Pancreas (tissue), 10 donors: ENCODE data around the gene PPID. TPM values are rescaled to one million over a fixed set of nuclear protein-coding genes. Genes with fewer than 3 reads are reported as not detected.
A peak's percentile ranks its signal among the peaks of the same experiment; 100 is the strongest.
"Not testable (repeated sequence)": the region's sequence is repeated elsewhere in the genome, so short reads cannot be mapped to it uniquely, and the experiment has no call there.

ENCODE experiments used
- ATAC-seq, 4 donors: fragments of 200-7000 bp; cut with Tn5 transposase; one replicate each; pipeline versions ENCODE4 v1.8.0 to v1.9.1; 2020; ENCODE audit warnings: mild to moderate bottlenecking in 4 of 4, moderate library complexity in 4 of 4
- DNase-seq, 6 donors: peaks; one replicate each; pipeline ENCODE4 v3.0.0-alpha.2; 2020
- FAIRE-seq: peaks from 2 replicates; lab custom pipeline; 2012; peaks lifted over from hg19 to GRCh38; lab: Jason Lieb, UNC
- H3K27ac ChIP-seq, 4 donors: fragments of 200-600 bp; sonication (generic); 1 replicate in 3 of 4; 2 replicates in 1 of 4; pipeline versions ENCODE4 v1.5.0 to v1.8.0; 2020
- H3K27me3 ChIP-seq, 4 donors: fragments of 200-600 bp; one replicate each; pipeline ENCODE4 v1.8.0; 2021
- H3K36me3 ChIP-seq, 3 donors: fragments of 200-600 bp; sonication (generic) in 1 of 3; one replicate each; pipeline versions ENCODE4 v1.5.0 to v1.8.0; 2020 to 2021
- H3K4me1 ChIP-seq, 3 donors: fragments of 200-600 bp; one replicate each; pipeline ENCODE4 v1.8.0; 2021
- H3K4me3 ChIP-seq, 4 donors: fragments of 200-600 bp; sonication (generic) in 2 of 4; one replicate each; pipeline versions ENCODE4 v1.5.0 to v1.8.0; 2020 to 2021
- H3K9me3 ChIP-seq, 4 donors: fragments of 200-600 bp; one replicate each; pipeline ENCODE4 v1.8.0; 2021
- WGBS, 2 donors: extraction: QIAGEN DNeasy Blood & Tissue Kit; methylation state at CpG; one replicate each; pipeline ENCODE4 v1.1.7; 2013; 5-methylcytosine and 5-hydroxymethylcytosine counted together
- intact Hi-C, 3 donors: fragments of 100-400 bp; cut with DNase I; formaldehyde crosslinking; loops; one replicate each; pipeline versions ENCODE4 v1.11.1 to v1.14.2; 2022
- polyA plus RNA-seq, 2 donors: library from polyadenylated mRNA; stranded (reverse); fragments of 200-250 nt; gene quantifications; one replicate each; pipeline ENCODE4 v1.2.3, GENCODE V29; 2013
- total RNA-seq, 6 donors: library from RNA; stranded (reverse); fragmentation: NEBNext Ultra II Directional in 4 of 6; extraction: Animal tissue kit (Norgen Biotek cat#: 25700) in 4 of 6; gene quantifications; one replicate each; pipeline versions ENCODE4 v1.2.1 to v1.2.4, GENCODE V29; 2021 to 2023
- TF ChIP-seq, protein P1 (sequence below), 4 donors: fragments of 200-600 bp; sonication (generic) in 3 of 4; IDR thresholded peaks; one replicate each; pipeline versions ENCODE4 v1.5.0 to v1.8.0; 2021; ENCODE audit warnings: antibody characterized with exemption in 4 of 4
- donor health status: healthy with polysubstance abuse.
- donor health status: DM: no; HTN: no; CAD: no; lungs with moderate emphysema.
- donor health status: DM: no; HTN: no; CAD: no.
- donor health status: control.
- donor health status: control.
- donor health status: Bipolar disorder and iron deficiency.
- donor health status: DM: yes; HTN: yes; CAD: no.
- donor health status: DM: no; HTN: no; CAD: no.
- donor health status: DM: no; HTN: no; CAD: no.
- donor health status: DM: yes; HTN: yes; CAD: no.

The PPID gene
- total and polyA plus RNA-seq, 8 donors = 5.6 to 14.5 (median 8.3) TPM

- no peaks in the 10 kb centered on the region for H3K36me3 ChIP-seq
- H3K27ac ChIP-seq = peak overlapping the region; percentile 92 to 98 (median 96)
- TF ChIP-seq, protein P1, sequence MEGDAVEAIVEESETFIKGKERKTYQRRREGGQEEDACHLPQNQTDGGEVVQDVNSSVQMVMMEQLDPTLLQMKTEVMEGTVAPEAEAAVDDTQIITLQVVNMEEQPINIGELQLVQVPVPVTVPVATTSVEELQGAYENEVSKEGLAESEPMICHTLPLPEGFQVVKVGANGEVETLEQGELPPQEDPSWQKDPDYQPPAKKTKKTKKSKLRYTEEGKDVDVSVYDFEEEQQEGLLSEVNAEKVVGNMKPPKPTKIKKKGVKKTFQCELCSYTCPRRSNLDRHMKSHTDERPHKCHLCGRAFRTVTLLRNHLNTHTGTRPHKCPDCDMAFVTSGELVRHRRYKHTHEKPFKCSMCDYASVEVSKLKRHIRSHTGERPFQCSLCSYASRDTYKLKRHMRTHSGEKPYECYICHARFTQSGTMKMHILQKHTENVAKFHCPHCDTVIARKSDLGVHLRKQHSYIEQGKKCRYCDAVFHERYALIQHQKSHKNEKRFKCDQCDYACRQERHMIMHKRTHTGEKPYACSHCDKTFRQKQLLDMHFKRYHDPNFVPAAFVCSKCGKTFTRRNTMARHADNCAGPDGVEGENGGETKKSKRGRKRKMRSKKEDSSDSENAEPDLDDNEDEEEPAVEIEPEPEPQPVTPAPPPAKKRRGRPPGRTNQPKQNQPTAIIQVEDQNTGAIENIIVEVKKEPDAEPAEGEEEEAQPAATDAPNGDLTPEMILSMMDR (IDR thresholded peaks at IDR 0.05) = no peak
- intact Hi-C loops = no loop called here
- FAIRE-seq (no peak), DNase-seq (peak; percentile 67 to 85 (median 72)), ATAC-seq (peak; percentile 20 to 37 (median 24))
- WGBS, 2 donors = 1% methylated on average over 35 of the region's 35 CpGs
- H3K9me3 ChIP-seq = no peaks in the 10 kb centered on the region
- peaks cover 0 to 9% (median 0%) of the 10 kb centered on the region in 3 donors for H3K4me1 ChIP-seq
- peak overlapping the region; percentile 65 to 92 (median 70) for H3K4me3 ChIP-seq
- no peaks in the 10 kb centered on the region for H3K27me3 ChIP-seq
Measured at GRCh38 chr4:158670975-158671664, 52.1 kb downstream of the PPID start.

GRCh38 chr4:158669310-158669709 is 53.9 kb downstream of the PPID start:
- Histone ChIP-seq H3K36me3 (no peaks in the 10 kb centered on the region), H3K27ac (no peak overlapping the region), H3K4me3 (no peak overlapping the region), H3K27me3 (no peaks in the 10 kb centered on the region), H3K4me1 (peaks cover 0 to 9% (median 0%) of the 10 kb centered on the region in 3 donors), H3K9me3 (no peaks in the 10 kb centered on the region)
- DNase-seq (no peak), ATAC-seq (no peak), FAIRE-seq (no peak)
- TF ChIP-seq, protein P1 (IDR thresholded peaks at IDR 0.05) = no peak
- 87 to 89% methylated on average over 7 of the region's 7 CpGs for WGBS, 2 donors
- intact Hi-C loops = no loop called here

GRCh38 chr4:158667651-158668198 is 55.5 kb downstream of the PPID start:
- 83 to 86% methylated on average over 3 of the region's 3 CpGs for WGBS, 2 donors
- no peak overlapping the region for H3K4me3 ChIP-seq
- no peaks in the 10 kb centered on the region for H3K36me3 ChIP-seq
- TF ChIP-seq, protein P1 (IDR thresholded peaks at IDR 0.05) = peak in 3 of 4 donors; percentile 21 to 28 (median 21)
- no peaks in the 10 kb centered on the region for H3K27me3 ChIP-seq
- DNase-seq = no peak
- FAIRE-seq = no peak
- no peak overlapping the region for H3K27ac ChIP-seq
- H3K9me3 ChIP-seq = no peaks in the 10 kb centered on the region
- intact Hi-C loops = no loop called here
- no peak for ATAC-seq
- peaks cover 0 to under 1% (median 0%) of the 10 kb centered on the region in 3 donors for H3K4me1 ChIP-seq

- WGBS, 2 donors = 90 to 96% methylated on average over 2 of the region's 2 CpGs
- Histone ChIP-seq H3K4me3 (no peak overlapping the region), H3K9me3 (no peaks in the 10 kb centered on the region), H3K4me1 (no peaks in the 10 kb centered on the region), H3K36me3 (no peaks in the 10 kb centered on the region), H3K27ac (no peak overlapping the region), H3K27me3 (no peaks in the 10 kb centered on the region)
- no peak for FAIRE-seq
- DNase-seq = no peak
- ATAC-seq = no peak
- TF ChIP-seq, protein P1 (IDR thresholded peaks at IDR 0.05) = no peak
- intact Hi-C loops = no loop called here
Measured at GRCh38 chr4:158666892-158667291, 56.3 kb downstream of the PPID start.

DNA sequence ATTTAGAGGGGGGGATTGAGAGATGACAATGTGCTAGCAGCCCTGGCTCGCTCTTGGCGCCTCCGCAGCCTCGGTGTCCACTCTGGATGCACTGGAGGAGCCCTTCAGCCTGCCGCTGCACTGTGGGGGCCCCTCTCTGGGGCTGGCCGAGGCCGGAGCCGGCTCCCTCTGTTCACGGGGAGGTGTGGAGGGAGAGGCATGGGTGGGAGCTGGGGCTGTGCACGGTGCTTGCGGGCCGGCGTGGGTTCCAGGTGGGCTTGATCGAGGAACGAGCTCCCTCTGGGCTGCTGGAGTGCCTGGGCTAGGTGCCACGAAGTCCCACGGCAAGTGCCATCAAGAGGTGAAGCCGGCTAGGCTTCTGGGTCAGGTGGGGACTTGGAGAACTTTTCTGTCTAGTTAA is 58.4 kb downstream of the PPID start:
- DNase-seq = peak in 2 of 6 donors; percentile 18 to 68
- Histone ChIP-seq H3K36me3 (no peaks in the 10 kb centered on the region), H3K9me3 (no peaks in the 10 kb centered on the region), H3K4me1 (no peaks in the 10 kb centered on the region), H3K4me3 (no peak overlapping the region), H3K27me3 (no peaks in the 10 kb centered on the region), H3K27ac (no peak overlapping the region)
- FAIRE-seq = no peak
- 97 to 98% methylated on average over 18 of the region's 18 CpGs for WGBS, 2 donors
- intact Hi-C loops = no loop called here
- TF ChIP-seq, protein P1 (IDR thresholded peaks at IDR 0.05) = no peak
- ATAC-seq = no peak

- 66 to 79% methylated on average over 8 of the region's 8 CpGs for WGBS, 2 donors
- H3K27me3 ChIP-seq, H3K4me3 ChIP-seq, FAIRE-seq, H3K36me3 ChIP-seq, H3K27ac ChIP-seq, ATAC-seq, H3K9me3 ChIP-seq, DNase-seq, intact Hi-C loops, H3K4me1 ChIP-seq: not testable (repeated sequence)
Measured at GRCh38 chr4:158663707-158664625, 59.2 kb downstream of the PPID start.
